SK-N-SH treated with all-trans-retinoic acid at 6 μM for 48 hours (cell line): Measurements from ENCODE around the gene THEMIS.

Experiments
- ARNTL ChIP-seq: fragments of 450-650 bp; formaldehyde crosslinking; IDR thresholded peaks from 2 replicates; pipeline ENCODE4 v1.5.0; 2020; ENCODE audit warnings: low read depth, mild to moderate bottlenecking, moderate library complexity, borderline replicate concordance
- BACH2 ChIP-seq: fragments of 250-450 bp; sonication (Bioruptor Pico); IDR thresholded peaks from 2 replicates; pipeline ENCODE4 v1.9.0; 2021; ENCODE audit warnings: mild to moderate bottlenecking, borderline replicate concordance
- ZFP3 ChIP-seq: fragments of 250-450 bp; sonication (Bioruptor Pico); IDR thresholded peaks from 2 replicates; pipeline ENCODE4 v1.5.0; 2020; ENCODE audit warnings: mild to moderate bottlenecking, moderate library complexity
- ZNF70 ChIP-seq: fragments of 450-650 bp; formaldehyde crosslinking; IDR thresholded peaks from 2 replicates; pipeline ENCODE4 v1.5.0; 2020; ENCODE audit warnings: mild to moderate bottlenecking, moderate library complexity
- TF ChIP-seq, protein P1 (sequence below): fragments of 250-450 bp; sonication (Bioruptor Pico); IDR thresholded peaks from 2 replicates; pipeline ENCODE4 v1.8.0; 2021; ENCODE audit warnings: low read depth, mild to moderate bottlenecking, moderate library complexity, borderline replicate concordance
- TF ChIP-seq, protein P2 (sequence below): fragments of 250-450 bp; sonication (Bioruptor Pico); IDR thresholded peaks from 2 replicates; pipeline ENCODE4 v1.5.0; 2020; ENCODE audit warnings: mild to moderate bottlenecking, moderate library complexity

DNA sequence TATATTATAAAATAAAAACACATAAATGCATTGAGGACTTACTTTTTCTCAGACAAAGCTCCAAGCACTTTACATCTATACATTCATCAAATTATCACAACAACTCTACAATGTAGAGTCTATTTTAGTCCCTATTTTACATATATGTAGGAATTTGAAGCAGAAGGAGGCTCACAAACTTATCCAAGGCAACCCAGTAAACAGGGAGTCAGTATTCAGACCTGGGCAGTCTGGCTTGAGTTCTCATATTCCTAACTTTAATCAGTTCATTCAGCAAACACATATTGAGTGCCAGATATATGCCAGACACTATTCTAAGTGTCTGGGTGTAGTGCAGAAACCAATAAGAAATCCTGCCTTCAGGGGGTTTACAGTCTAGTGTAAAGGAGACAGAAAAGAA is 194.6 kb downstream of the THEMIS start:
- no peak for TF ChIP-seq ARNTL (CRISPR knock-in tag)
- TF ChIP-seq, protein P1, sequence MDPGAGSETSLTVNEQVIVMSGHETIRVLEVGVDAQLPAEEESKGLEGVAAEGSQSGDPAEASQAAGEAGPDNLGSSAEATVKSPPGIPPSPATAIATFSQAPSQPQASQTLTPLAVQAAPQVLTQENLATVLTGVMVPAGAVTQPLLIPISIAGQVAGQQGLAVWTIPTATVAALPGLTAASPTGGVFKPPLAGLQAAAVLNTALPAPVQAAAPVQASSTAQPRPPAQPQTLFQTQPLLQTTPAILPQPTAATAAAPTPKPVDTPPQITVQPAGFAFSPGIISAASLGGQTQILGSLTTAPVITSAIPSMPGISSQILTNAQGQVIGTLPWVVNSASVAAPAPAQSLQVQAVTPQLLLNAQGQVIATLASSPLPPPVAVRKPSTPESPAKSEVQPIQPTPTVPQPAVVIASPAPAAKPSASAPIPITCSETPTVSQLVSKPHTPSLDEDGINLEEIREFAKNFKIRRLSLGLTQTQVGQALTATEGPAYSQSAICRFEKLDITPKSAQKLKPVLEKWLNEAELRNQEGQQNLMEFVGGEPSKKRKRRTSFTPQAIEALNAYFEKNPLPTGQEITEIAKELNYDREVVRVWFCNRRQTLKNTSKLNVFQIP (CRISPR knock-in tag) = no peak
- no peak for TF ChIP-seq BACH2 (CRISPR knock-in tag)
- TF ChIP-seq, protein P2, sequence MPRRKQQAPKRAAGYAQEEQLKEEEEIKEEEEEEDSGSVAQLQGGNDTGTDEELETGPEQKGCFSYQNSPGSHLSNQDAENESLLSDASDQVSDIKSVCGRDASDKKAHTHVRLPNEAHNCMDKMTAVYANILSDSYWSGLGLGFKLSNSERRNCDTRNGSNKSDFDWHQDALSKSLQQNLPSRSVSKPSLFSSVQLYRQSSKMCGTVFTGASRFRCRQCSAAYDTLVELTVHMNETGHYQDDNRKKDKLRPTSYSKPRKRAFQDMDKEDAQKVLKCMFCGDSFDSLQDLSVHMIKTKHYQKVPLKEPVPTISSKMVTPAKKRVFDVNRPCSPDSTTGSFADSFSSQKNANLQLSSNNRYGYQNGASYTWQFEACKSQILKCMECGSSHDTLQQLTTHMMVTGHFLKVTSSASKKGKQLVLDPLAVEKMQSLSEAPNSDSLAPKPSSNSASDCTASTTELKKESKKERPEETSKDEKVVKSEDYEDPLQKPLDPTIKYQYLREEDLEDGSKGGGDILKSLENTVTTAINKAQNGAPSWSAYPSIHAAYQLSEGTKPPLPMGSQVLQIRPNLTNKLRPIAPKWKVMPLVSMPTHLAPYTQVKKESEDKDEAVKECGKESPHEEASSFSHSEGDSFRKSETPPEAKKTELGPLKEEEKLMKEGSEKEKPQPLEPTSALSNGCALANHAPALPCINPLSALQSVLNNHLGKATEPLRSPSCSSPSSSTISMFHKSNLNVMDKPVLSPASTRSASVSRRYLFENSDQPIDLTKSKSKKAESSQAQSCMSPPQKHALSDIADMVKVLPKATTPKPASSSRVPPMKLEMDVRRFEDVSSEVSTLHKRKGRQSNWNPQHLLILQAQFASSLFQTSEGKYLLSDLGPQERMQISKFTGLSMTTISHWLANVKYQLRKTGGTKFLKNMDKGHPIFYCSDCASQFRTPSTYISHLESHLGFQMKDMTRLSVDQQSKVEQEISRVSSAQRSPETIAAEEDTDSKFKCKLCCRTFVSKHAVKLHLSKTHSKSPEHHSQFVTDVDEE (CRISPR knock-in tag) = no peak
- TF ChIP-seq ZFP3 = no peak
- no peak for TF ChIP-seq ZNF70
